ENCODE measurements around the gene PLEKHA6. TPM values are rescaled to one million over a fixed set of nuclear protein-coding genes. Genes with fewer than 3 reads are reported as not detected.

Gene PLEKHA6, protein sequence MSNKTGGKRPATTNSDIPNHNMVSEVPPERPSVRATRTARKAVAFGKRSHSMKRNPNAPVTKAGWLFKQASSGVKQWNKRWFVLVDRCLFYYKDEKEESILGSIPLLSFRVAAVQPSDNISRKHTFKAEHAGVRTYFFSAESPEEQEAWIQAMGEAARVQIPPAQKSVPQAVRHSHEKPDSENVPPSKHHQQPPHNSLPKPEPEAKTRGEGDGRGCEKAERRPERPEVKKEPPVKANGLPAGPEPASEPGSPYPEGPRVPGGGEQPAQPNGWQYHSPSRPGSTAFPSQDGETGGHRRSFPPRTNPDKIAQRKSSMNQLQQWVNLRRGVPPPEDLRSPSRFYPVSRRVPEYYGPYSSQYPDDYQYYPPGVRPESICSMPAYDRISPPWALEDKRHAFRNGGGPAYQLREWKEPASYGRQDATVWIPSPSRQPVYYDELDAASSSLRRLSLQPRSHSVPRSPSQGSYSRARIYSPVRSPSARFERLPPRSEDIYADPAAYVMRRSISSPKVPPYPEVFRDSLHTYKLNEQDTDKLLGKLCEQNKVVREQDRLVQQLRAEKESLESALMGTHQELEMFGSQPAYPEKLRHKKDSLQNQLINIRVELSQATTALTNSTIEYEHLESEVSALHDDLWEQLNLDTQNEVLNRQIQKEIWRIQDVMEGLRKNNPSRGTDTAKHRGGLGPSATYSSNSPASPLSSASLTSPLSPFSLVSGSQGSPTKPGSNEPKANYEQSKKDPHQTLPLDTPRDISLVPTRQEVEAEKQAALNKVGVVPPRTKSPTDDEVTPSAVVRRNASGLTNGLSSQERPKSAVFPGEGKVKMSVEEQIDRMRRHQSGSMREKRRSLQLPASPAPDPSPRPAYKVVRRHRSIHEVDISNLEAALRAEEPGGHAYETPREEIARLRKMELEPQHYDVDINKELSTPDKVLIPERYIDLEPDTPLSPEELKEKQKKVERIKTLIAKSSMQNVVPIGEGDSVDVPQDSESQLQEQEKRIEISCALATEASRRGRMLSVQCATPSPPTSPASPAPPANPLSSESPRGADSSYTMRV
- total RNA-seq: 1.9 and 2.4 TPM in 2 replicates

DNA sequence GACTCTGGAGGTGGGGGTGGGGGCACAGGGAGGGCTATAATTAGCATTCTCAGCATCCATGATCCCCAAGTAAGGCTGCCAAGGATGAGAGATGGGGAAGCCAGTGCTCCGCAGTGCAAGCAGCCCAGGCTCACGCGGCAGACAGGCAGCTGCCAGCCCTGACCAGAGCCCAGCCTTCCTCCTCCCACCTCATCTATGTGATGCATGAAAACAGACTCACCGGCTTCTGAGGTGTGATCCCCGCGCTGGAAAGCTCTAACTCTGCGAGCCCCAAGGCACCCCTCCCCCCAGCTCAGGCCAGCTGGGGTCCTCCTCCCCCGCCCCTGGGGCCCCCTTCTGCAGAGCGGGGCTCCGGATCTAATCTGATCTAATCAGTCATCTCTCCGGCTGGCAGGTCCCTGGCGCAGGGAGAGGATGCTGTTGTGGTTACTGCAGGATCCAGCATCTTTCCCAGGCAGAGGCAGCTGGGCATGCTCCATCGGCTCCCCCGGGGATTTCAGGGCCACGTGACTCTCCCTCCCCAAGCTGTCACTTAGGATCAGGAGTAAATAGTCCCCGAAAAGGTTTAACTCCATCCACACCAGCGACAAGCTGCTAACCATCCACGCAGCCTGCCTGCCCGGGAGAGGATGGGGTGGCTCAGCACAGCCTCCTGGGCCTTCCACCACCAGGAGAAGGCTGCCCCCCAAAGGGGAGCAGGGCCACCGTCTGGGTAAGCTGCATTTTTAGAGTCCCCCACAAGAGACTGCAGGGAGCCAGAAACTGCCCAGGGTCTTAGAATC is at the start of gene PLEKHA6:
Gene PLEKHA6, minus strand, starts transcription at position 456 of the 782 bp plus-strand sequence. CDS start 86,202 bp downstream, outside the sequence.

DNA sequence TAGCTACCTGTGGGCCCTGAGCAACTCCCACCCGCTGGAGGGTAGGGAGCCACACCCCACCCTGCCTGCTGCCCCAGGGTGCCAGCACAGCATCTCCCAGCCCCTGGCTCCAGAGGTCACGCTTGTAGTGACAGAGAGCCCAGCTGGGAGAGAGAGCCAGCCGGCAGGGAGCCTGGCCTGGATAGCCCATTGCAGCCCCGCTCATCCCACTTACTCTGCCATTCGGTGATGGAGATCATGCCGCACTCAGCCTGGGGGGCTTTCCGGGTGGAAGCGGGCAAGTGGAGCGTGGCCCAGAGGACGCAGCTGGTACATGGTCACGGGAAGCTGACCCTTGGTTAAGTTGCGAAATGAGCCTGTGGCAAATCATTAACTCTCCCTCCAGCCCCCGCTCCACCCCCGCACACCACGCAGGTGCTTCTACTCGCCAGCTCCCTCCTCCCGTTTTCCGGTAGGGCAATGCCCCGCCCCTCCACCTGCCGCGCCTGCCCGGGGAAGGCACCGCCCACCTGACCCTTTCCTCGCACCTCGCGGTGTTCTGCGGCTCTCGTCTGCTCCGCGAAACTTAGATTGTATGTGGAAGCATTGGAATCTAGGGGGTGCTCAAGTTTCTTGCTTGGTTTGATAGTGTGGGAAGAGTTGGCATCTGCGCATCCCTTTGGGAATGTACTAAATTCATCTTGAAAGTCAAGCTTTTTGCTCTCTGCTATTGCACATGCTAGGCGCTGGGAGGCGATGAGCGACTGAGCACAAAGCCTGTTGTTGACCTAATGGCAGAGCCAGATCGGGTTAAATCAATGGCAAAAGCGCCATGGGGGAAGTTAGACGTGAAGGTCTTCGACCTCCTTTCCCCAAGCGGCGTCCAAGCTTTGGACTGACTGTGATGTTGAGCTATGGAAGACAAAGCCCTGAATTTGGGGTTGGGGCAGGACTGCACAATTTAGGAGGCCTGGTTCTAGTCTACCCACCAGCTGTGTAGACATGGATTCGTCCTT is 145.8 kb downstream of the PLEKHA6 start, which contains the start of gene GOLT1A:
Gene GOLT1A, minus strand, starts transcription at position 321 of the 995 bp plus-strand sequence. Its CDS starts 82 bp downstream, at position 239.

DNA sequence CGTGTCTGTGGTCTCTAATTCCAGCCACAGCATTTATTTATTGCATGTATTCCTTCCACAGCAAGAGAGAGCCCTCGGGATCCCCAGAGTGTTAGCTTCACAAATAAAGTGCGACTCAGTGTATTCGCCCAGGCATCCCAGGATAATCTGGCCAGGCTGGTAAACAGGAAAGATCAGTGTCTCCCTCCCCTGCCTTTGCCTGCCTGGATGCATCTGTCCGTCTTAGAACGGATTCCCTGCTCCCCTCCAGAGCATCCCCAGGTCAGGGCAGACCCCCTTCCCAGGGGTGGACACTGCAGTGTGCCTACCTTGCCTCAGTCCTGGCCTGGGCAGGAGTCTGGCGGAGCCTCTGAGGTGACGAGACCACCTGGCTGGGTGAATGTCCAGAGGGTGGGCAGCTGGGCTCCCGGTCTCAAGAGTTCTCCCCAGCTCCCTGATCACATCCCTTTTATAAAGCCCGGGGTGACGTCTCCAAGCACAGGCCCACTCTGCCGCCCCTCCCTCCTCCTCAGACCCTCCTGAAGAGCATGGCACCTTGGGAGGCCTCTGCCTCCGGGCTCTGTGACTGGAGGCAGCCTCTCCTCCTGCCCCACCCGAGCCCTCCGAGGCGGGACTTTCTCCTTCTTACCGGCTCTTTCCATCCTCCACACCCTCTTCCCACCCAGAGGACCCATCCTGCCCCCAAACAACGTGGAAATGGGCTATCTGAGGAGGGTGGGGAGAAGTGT is 163.5 kb downstream of the PLEKHA6 start, which contains the start of gene KISS1:
Gene KISS1, minus strand, starts transcription at position 424 of the 728 bp plus-strand sequence. CDS start 3,615 bp downstream, outside the sequence.

Other genes with a start within 250 kb of the PLEKHA6 start
- gene ETNK2, start 207.9 kb downstream of the PLEKHA6 start, total RNA-seq: 9.1 and 10.4 TPM in 2 replicates
- gene REN, start 193.6 kb downstream of the PLEKHA6 start, total RNA-seq: under 0.01 TPM in 1 of 2 replicates, not detected in the other
- gene KISS1, start 163.4 kb downstream of the PLEKHA6 start, total RNA-seq: 0.65 and 1.1 TPM in 2 replicates
- 0.46 TPM in 1 of 2 replicates, not detected in the other for gene GOLT1A, start 145.9 kb downstream of the PLEKHA6 start, total RNA-seq
- 37.2 and 37.7 TPM in 2 replicates for gene PPP1R15B, start 51.9 kb upstream of the PLEKHA6 start, total RNA-seq
- 17.5 and 38.5 TPM in 2 replicates for gene PIK3C2B, start 134.9 kb upstream of the PLEKHA6 start, total RNA-seq
- 12.7 and 29.6 TPM in 2 replicates for gene MDM4, start 156.5 kb upstream of the PLEKHA6 start, total RNA-seq

Measured in epithelial cell of umbilical artery (primary cell).